Measurements from ENCODE around the gene EPOP.

Gene EPOP

DNA sequence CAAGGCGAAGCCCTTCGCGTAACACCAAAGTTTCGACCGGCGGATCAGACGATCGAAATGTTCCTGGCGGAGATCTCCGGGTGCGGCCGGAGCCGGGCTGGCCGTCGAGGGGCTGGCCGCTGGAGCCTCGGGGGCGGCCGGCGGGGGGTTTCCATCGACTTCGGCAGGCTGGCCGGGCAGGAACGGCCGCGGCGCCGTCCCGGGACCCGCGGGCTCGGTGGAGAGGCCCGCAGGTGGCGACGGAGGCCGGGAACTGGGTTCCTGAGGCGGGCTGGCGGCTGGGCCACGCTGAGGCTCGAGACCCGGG, 1.1 kb downstream of the EPOP start:
- no peak for DNase-seq (ENCODE audit: low read depth)
- TF ChIP-seq CTCF (IDR thresholded peaks at IDR 0.05; ENCODE audit: insufficient read depth, low read depth, low read length, missing control alignments), result no peak

DNA sequence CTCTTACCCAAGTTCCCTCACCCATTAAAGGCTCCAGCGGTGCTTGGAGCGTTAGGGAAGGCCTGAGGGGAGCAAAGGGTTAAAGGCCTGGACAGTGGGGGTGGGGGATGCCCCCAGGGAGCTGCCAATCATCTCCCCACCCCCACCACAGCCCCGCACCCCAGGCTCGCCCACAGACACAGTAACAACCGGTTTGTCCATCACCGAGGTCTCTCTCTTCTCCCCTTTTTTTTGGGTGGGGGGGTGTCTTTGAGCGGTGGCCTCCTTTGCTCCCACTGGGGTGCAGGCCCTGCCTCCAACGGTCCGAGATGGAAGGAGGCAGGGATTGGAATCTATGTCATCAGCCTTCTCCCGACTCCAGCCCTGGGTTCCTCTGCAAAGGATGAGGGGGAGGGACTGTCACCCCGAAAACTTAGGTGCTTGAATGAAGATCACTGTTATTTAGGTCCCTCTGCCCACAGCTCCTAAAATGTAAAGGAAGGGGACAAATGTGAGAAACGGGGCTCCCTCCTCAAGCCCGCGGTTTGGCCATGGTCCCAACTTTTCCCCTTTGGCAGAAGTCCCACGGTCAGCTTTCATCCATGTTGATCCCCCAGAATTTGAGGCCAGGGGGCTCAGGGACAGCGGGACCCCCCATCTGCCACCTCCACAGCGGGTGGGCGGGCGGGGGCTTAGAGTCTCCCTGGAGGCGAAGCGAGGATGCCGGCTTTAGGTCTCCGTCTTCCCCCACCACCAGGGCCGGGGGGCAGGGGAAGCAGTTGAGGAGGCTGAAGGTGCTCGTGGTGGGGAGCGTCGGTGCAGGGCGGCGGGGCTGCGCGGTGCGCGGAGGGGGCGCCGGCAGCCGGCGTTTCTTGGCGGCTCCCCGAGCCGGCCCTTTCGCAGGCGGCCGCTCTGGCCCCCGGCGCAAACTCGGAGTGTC, 1.7 kb downstream of the EPOP start:
- no peak for TF ChIP-seq CTCF (IDR thresholded peaks at IDR 0.05; ENCODE audit: insufficient read depth, low read depth, low read length, missing control alignments)

More for the DNA sequence above, 1.1 kb downstream of the EPOP start:
- peak overlapping the region; percentile 43 for H3K4me3 ChIP-seq (ENCODE audit: low read length)

GRCh38 chr17:38671939-38672720, 2.6 kb downstream of the EPOP start:
- DNase-seq (ENCODE audit: low read depth), result peak; percentile 39
- no peak for TF ChIP-seq CTCF (IDR thresholded peaks at IDR 0.05; ENCODE audit: insufficient read depth, low read depth, low read length, missing control alignments)
- H3K4me3 ChIP-seq (ENCODE audit: low read length), result no peak overlapping the region

More for the DNA sequence above, 1.7 kb downstream of the EPOP start:
- DNase-seq (ENCODE audit: low read depth), result no peak
- no peak overlapping the region for H3K4me3 ChIP-seq (ENCODE audit: low read length)

GRCh38 chr17:38669520-38669919, 5.2 kb downstream of the EPOP start:
- DNase-seq (ENCODE audit: low read depth), result no peak
- no peak for TF ChIP-seq CTCF (IDR thresholded peaks at IDR 0.05; ENCODE audit: insufficient read depth, low read depth, low read length, missing control alignments)
- H3K4me3 ChIP-seq (ENCODE audit: low read length), result no peak overlapping the region

- H3K4me3 ChIP-seq (ENCODE audit: low read length), result no peak overlapping the region
- no peak for TF ChIP-seq CTCF (IDR thresholded peaks at IDR 0.05; ENCODE audit: insufficient read depth, low read depth, low read length, missing control alignments)
- no peak for DNase-seq (ENCODE audit: low read depth)
Measured at GRCh38 chr17:38667787-38668122, 7.0 kb downstream of the EPOP start.

GRCh38 chr17:38667099-38667786, 7.5 kb downstream of the EPOP start:
- peak; percentile 71 for DNase-seq (ENCODE audit: low read depth)
- TF ChIP-seq CTCF (IDR thresholded peaks at IDR 0.05; ENCODE audit: insufficient read depth, low read depth, low read length, missing control alignments), result peak; percentile 100
- no peak overlapping the region for H3K4me3 ChIP-seq (ENCODE audit: low read length)
